Keratinocyte (primary cell): ENCODE measurements around the gene SPC24. TPM values are rescaled to one million over a fixed set of nuclear protein-coding genes. Genes with fewer than 3 reads are reported as not detected.

ENCODE experiments used
- DNase-seq: peaks from one replicate; pipeline ENCODE4 v3.0.0-alpha.2; 2011; ENCODE audit warnings: low read depth, missing footprints, low spot score
- FAIRE-seq: peaks from 2 replicates; lab custom pipeline; 2011; peaks lifted over from hg19 to GRCh38; lab: Jason Lieb, UNC
- H2AFZ ChIP-seq: 2 replicates; pipeline ENCODE4 v1.6.0; 2012; ENCODE audit warnings: low read length, control low read depth, inconsistent platforms; ENCODE audit not compliant: control insufficient read depth
- H3K27ac ChIP-seq: 2 replicates; pipeline ENCODE4 v1.5.1; 2011; ENCODE audit warnings: low read length; ENCODE audit not compliant: control insufficient read depth, insufficient read depth
- H3K27me3 ChIP-seq: 3 replicates; pipeline ENCODE4 v1.6.0; 2011; ENCODE audit warnings: low read length; ENCODE audit not compliant: control insufficient read depth, insufficient read depth; ENCODE audit errors: extremely low read depth
- H3K36me3 ChIP-seq, 2 experiments: 2 replicates in 1 of 2; 3 replicates in 1 of 2; pipeline ENCODE4 v1.5.1; 2011; ENCODE audit warnings: low read length in 2 of 2, mild to moderate bottlenecking in 1 of 2; ENCODE audit not compliant: control insufficient read depth in 2 of 2, insufficient read depth in 2 of 2; ENCODE audit errors: extremely low read depth in 1 of 2
- H3K4me1 ChIP-seq: 3 replicates; pipeline ENCODE4 v1.5.1; 2011; ENCODE audit warnings: low read length; ENCODE audit not compliant: control insufficient read depth, insufficient read depth; ENCODE audit errors: extremely low read depth
- H3K4me2 ChIP-seq: 3 replicates; pipeline ENCODE4 v1.6.0; 2011; ENCODE audit warnings: low read depth, low read length; ENCODE audit not compliant: control insufficient read depth, insufficient read depth; ENCODE audit errors: extremely low read depth
- H3K4me3 ChIP-seq, 3 experiments: fragments of 200-600 bp in 1 of 3; sonication (generic) in 1 of 3; 2 replicates in 2 of 3; 3 replicates in 1 of 3; pipeline ENCODE4 v1.5.1; 2011 to 2016; ENCODE audit warnings: low read length in 3 of 3, mild to moderate bottlenecking in 3 of 3, control low read depth in 2 of 3, inconsistent platforms in 1 of 3, low read depth in 1 of 3, mixed read lengths in 1 of 3, mixed run types in 1 of 3, moderate library complexity in 1 of 3; ENCODE audit not compliant: control insufficient read depth in 2 of 3, insufficient read depth in 2 of 3; ENCODE audit errors: extremely low read depth in 1 of 3
- H3K79me2 ChIP-seq: 2 replicates; pipeline ENCODE4 v1.6.0; 2012; ENCODE audit warnings: low read length; ENCODE audit not compliant: control insufficient read depth, insufficient read depth
- H3K9ac ChIP-seq: 3 replicates; pipeline ENCODE4 v1.6.0; 2011; ENCODE audit warnings: low read length; ENCODE audit not compliant: control insufficient read depth, insufficient read depth; ENCODE audit errors: extremely low read depth
- H3K9me1 ChIP-seq: 3 replicates; pipeline ENCODE4 v1.6.0; 2011; ENCODE audit warnings: low read length; ENCODE audit not compliant: control insufficient read depth, insufficient read depth; ENCODE audit errors: extremely low read depth
- H3K9me3 ChIP-seq: 2 replicates; pipeline ENCODE4 v1.5.1; 2012; ENCODE audit warnings: low read depth, low read length; ENCODE audit not compliant: control insufficient read depth
- H4K20me1 ChIP-seq: 3 replicates; pipeline ENCODE4 v1.6.0; 2011; ENCODE audit warnings: low read length; ENCODE audit not compliant: control insufficient read depth, insufficient read depth; ENCODE audit errors: extremely low read depth
- EZH2 ChIP-seq: IDR thresholded peaks from one replicate; pipeline ENCODE4 v1.6.1; 2012; ENCODE audit warnings: inconsistent platforms, mild to moderate bottlenecking, low read length, moderate library complexity
- dilution Hi-C: fragments of 300-500 bp; cut with MboI; formaldehyde crosslinking; loops from one replicate; pipeline ENCODE4 v1.7.0; 2020; ENCODE audit warnings: low sequenced_read_pairs; ENCODE audit not compliant: extremely low pct_ligation_motif_present
- polyA plus RNA-seq, 5 experiments: library from polyadenylated mRNA; depleted of rRNA in 3 of 5; stranded (reverse) in 3 of 5; stranded (forward) in 1 of 5; unstranded in 1 of 5; fragments of >200 nt; gene quantifications; 1 replicate in 1 of 5; 2 replicates in 3 of 5; 3 replicates in 1 of 5; pipeline versions ENCODE4 v1.2.1 to v1.2.3, GENCODE V29; 2011 to 2012; ENCODE audit warnings: missing spikeins in 2 of 5, low read depth in 1 of 5, low replicate concordance in 1 of 5
- TF ChIP-seq, protein P1 (sequence below), 3 experiments: IDR thresholded peaks in 1 of 3; conservative IDR thresholded peaks in 1 of 3; optimal IDR thresholded peaks in 1 of 3; 2 replicates in 2 of 3; 3 replicates in 1 of 3; pipeline versions ENCODE3 to v1.5.1; 2011; ENCODE audit warnings: low read length in 3 of 3, mild to moderate bottlenecking in 3 of 3, moderate library complexity in 2 of 3, control low read depth in 1 of 3, inconsistent platforms in 1 of 3; ENCODE audit not compliant: insufficient read depth in 2 of 3; ENCODE audit errors: extremely low read depth in 1 of 3

SPC24 gene
- polyA plus RNA-seq, 1 donor (not counting 4 experiments of a cell fraction or from before 2014, with no cell fraction given), result 6.4 TPM

DNA sequence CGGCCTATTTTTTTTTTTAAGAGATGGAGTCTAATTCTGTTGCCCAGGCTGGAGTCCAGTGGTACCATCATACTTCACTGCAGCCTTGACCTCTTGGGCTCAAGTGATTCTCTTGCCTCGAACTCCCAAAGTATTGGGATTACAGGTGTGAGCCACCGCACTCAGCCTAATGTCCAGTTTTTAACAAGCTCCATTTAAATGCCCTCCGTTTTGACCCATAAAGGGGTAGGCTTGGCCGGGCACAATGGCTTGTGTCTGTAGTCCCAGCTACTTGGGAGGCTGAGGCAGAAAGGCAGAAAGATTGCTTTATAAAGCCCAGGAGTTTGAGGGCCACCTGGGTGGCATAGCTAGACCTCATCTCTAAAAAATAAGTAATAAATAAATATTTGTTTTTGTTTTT, 54.5 kb downstream of the SPC24 start:
- Histone ChIP-seq H3K9me1 (peaks cover 5% of the 10 kb centered on the region), H3K4me1 (peaks cover 27% of the 10 kb centered on the region), H2AFZ (no peak overlapping the region), H3K27ac (no peak overlapping the region), H3K9me3 (no peaks in the 10 kb centered on the region), H3K4me3 (no peak overlapping the region), H3K27me3 (no peaks in the 10 kb centered on the region), H3K4me2 (no peak overlapping the region), H3K9ac (no peak overlapping the region), H4K20me1 (peaks cover 85% of the 10 kb centered on the region), H3K79me2 (peaks cover 85% of the 10 kb centered on the region), H3K36me3 (peaks cover 49 to 66% of the 10 kb centered on the region in 2 experiments)
- DNase-seq (no peak), FAIRE-seq (no peak)
- dilution Hi-C loops, result no loop called here
- TF ChIP-seq EZH2, result no peak
- TF ChIP-seq, protein P1, sequence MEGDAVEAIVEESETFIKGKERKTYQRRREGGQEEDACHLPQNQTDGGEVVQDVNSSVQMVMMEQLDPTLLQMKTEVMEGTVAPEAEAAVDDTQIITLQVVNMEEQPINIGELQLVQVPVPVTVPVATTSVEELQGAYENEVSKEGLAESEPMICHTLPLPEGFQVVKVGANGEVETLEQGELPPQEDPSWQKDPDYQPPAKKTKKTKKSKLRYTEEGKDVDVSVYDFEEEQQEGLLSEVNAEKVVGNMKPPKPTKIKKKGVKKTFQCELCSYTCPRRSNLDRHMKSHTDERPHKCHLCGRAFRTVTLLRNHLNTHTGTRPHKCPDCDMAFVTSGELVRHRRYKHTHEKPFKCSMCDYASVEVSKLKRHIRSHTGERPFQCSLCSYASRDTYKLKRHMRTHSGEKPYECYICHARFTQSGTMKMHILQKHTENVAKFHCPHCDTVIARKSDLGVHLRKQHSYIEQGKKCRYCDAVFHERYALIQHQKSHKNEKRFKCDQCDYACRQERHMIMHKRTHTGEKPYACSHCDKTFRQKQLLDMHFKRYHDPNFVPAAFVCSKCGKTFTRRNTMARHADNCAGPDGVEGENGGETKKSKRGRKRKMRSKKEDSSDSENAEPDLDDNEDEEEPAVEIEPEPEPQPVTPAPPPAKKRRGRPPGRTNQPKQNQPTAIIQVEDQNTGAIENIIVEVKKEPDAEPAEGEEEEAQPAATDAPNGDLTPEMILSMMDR (optimal IDR thresholded peaks at IDR 0.05 in 1 of 3, IDR thresholded peaks at IDR 0.05 in 1 of 3, conservative IDR thresholded peaks at IDR 0.05 in 1 of 3; ENCODE audit: extremely low read depth in 1 of 3, insufficient read depth in 2 of 3, low read length in 3 of 3), result no peak

DNA sequence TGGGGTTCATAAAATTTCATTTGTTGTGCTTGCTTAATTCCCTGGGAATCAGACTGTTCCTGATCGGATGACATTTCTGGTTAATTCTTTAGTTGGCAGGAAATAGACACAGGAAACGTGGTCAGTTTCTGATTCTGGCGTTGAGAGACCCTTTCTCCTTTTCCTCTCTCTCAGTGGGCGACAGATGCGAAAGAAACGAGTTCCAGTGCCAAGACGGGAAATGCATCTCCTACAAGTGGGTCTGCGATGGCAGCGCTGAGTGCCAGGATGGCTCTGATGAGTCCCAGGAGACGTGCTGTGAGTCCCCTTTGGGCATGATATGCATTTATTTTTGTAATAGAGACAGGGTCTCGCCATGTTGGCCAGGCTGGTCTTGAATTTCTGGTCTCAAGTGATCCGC, 55.5 kb downstream of the SPC24 start:
- no peak for FAIRE-seq
- H3K9ac ChIP-seq, result no peak overlapping the region
- no peaks in the 10 kb centered on the region for H3K27me3 ChIP-seq
- H3K4me2 ChIP-seq, result no peak overlapping the region
- no peak for DNase-seq
- peaks cover 5% of the 10 kb centered on the region for H3K9me1 ChIP-seq
- no peak overlapping the region for H3K4me3 ChIP-seq
- H3K9me3 ChIP-seq, result no peaks in the 10 kb centered on the region
- H3K36me3 ChIP-seq, result peaks cover 46 to 64% of the 10 kb centered on the region in 2 experiments
- no peak for TF ChIP-seq EZH2
- TF ChIP-seq, protein P1 (optimal IDR thresholded peaks at IDR 0.05 in 1 of 3, IDR thresholded peaks at IDR 0.05 in 1 of 3, conservative IDR thresholded peaks at IDR 0.05 in 1 of 3; ENCODE audit: extremely low read depth in 1 of 3, insufficient read depth in 2 of 3, low read length in 3 of 3), result no peak
- peaks cover 84% of the 10 kb centered on the region for H4K20me1 ChIP-seq
- peaks cover 86% of the 10 kb centered on the region for H3K79me2 ChIP-seq
- H2AFZ ChIP-seq, result no peak overlapping the region
- peaks cover 36% of the 10 kb centered on the region for H3K4me1 ChIP-seq
- dilution Hi-C loops, result no loop called here
- H3K27ac ChIP-seq, result no peak overlapping the region
